Smooth muscle cell (in vitro differentiated cells): Measurements from ENCODE around the gene NAALADL1. TPM values are rescaled to one million over a fixed set of nuclear protein-coding genes. Genes with fewer than 3 reads are reported as not detected.

ENCODE experiments used
- DNase-seq: peaks from one replicate; lab custom pipeline; 2025; ENCODE audit not compliant: unreplicated experiment; lab: John Stamatoyannopoulos, UW
- H2AFZ ChIP-seq: fragments of 200-600 bp; sonication (generic); 2 replicates; pipeline ENCODE4 v1.6.0; 2016; ENCODE audit warnings: antibody characterized with exemption, low read depth, mild to moderate bottlenecking
- H3F3A ChIP-seq: fragments of 200-600 bp; sonication (generic); 2 replicates; pipeline ENCODE4 v1.6.0; 2017; ENCODE audit warnings: antibody characterized with exemption, low read depth
- H3K27ac ChIP-seq: fragments of 200-600 bp; sonication (generic); 2 replicates; pipeline ENCODE4 v1.5.1; 2016; ENCODE audit warnings: low read depth, mild to moderate bottlenecking
- H3K27me3 ChIP-seq: fragments of 200-600 bp; sonication (generic); 2 replicates; pipeline ENCODE4 v1.6.1; 2016; ENCODE audit warnings: low read depth, mild to moderate bottlenecking
- H3K36me3 ChIP-seq: fragments of 200-600 bp; sonication (generic); 2 replicates; pipeline ENCODE4 v1.5.1; 2016; ENCODE audit warnings: low read depth
- H3K4me1 ChIP-seq: fragments of 200-600 bp; sonication (generic); 2 replicates; pipeline ENCODE4 v1.5.1; 2016; ENCODE audit warnings: low read depth
- H3K4me2 ChIP-seq: fragments of 200-600 bp; sonication (generic); 2 replicates; pipeline ENCODE4 v1.6.0; 2016; ENCODE audit warnings: mild to moderate bottlenecking
- H3K4me3 ChIP-seq: fragments of 200-600 bp; sonication (generic); 2 replicates; pipeline ENCODE4 v1.5.1; 2016; ENCODE audit warnings: mild to moderate bottlenecking
- H3K79me2 ChIP-seq: fragments of 200-600 bp; sonication (generic); 2 replicates; pipeline ENCODE4 v1.6.0; 2016; ENCODE audit warnings: low read depth, mild to moderate bottlenecking
- H3K9ac ChIP-seq: fragments of 200-600 bp; sonication (generic); 2 replicates; pipeline ENCODE4 v1.6.0; 2016; ENCODE audit warnings: low read depth
- H3K9me3 ChIP-seq: fragments of 200-600 bp; sonication (generic); replicated peaks from 2 replicates; pipeline ENCODE4 v1.5.1; 2016; ENCODE audit warnings: low read depth
- H4K20me1 ChIP-seq: fragments of 200-600 bp; sonication (generic); 2 replicates; pipeline ENCODE4 v1.6.0; 2016; ENCODE audit warnings: low read depth
- CTCF ChIP-seq: fragments of 200-600 bp; sonication (generic); IDR thresholded peaks from 2 replicates; pipeline ENCODE4 v1.5.1; 2017; ENCODE audit warnings: borderline replicate concordance, mild to moderate bottlenecking, antibody characterized with exemption; ENCODE audit not compliant: insufficient read depth, poor library complexity, severe bottlenecking
- WGBS: methylation state at CpG from one replicate; pipeline ENCODE4 v1.1.7; 2016; ENCODE audit warnings: low lambda C conversion rate; 5-methylcytosine and 5-hydroxymethylcytosine counted together
- polyA plus RNA-seq: library from polyadenylated mRNA; unstranded; fragments of >200 nt; fragmentation: Nextera tagmentation; extraction: Ambion mirVana; gene quantifications from 2 replicates; pipeline ENCODE4 v1.2.1, GENCODE V29; 2016
- total RNA-seq: library from RNA; depleted of rRNA; stranded (reverse); fragments of >200 nt; gene quantifications from 2 replicates; pipeline ENCODE4 v1.2.3, GENCODE V29; 2014

Gene NAALADL1
- total and polyA plus RNA-seq, 2 experiments from 2014 or later: 1.0 to 7.0 TPM

GRCh38 chr11:65090628-65091027 is 32.3 kb upstream of the NAALADL1 start:
- no peak overlapping the region for H2AFZ ChIP-seq
- no peaks in the 10 kb centered on the region for H3K27me3 ChIP-seq
- no peak overlapping the region for H3K9ac ChIP-seq
- peaks cover under 1% of the 10 kb centered on the region for H3K79me2 ChIP-seq
- no peaks in the 10 kb centered on the region for H4K20me1 ChIP-seq
- no peak overlapping the region for H3K4me3 ChIP-seq
- H3K27ac ChIP-seq: no peak overlapping the region
- DNase-seq: no peak
- no peak for TF ChIP-seq CTCF
- no peaks in the 10 kb centered on the region for H3K36me3 ChIP-seq
- 96% methylated on average over 4 of the region's 4 CpGs for WGBS
- H3K4me1 ChIP-seq: no peaks in the 10 kb centered on the region
- H3F3A ChIP-seq: no peaks in the 10 kb centered on the region
- H3K4me2 ChIP-seq: no peak overlapping the region
- H3K9me3 ChIP-seq: no peaks in the 10 kb centered on the region

GRCh38 chr11:65089621-65090020 is 31.3 kb upstream of the NAALADL1 start:
- Histone ChIP-seq H3K4me2 (no peak overlapping the region), H3K9me3 (no peaks in the 10 kb centered on the region), H3K27me3 (no peaks in the 10 kb centered on the region), H4K20me1 (no peaks in the 10 kb centered on the region), H2AFZ (no peak overlapping the region), H3F3A (no peaks in the 10 kb centered on the region), H3K4me1 (peaks cover 3% of the 10 kb centered on the region), H3K79me2 (peaks cover 10% of the 10 kb centered on the region), H3K27ac (no peak overlapping the region), H3K36me3 (no peaks in the 10 kb centered on the region), H3K4me3 (no peak overlapping the region), H3K9ac (no peak overlapping the region)
- TF ChIP-seq CTCF: no peak
- DNase-seq: no peak
- WGBS: 97% methylated on average over 4 of the region's 4 CpGs

- Histone ChIP-seq H3K27me3 (no peaks in the 10 kb centered on the region), H4K20me1 (no peaks in the 10 kb centered on the region), H3K4me1 (peaks cover 7% of the 10 kb centered on the region), H3K4me3 (no peak overlapping the region), H3F3A (no peaks in the 10 kb centered on the region), H3K36me3 (no peaks in the 10 kb centered on the region), H3K27ac (no peak overlapping the region), H2AFZ (no peak overlapping the region), H3K9me3 (no peaks in the 10 kb centered on the region), H3K79me2 (peaks cover 20% of the 10 kb centered on the region), H3K9ac (no peak overlapping the region), H3K4me2 (no peak overlapping the region)
- 98% methylated on average over 15 of the region's 15 CpGs for WGBS
- no peak for TF ChIP-seq CTCF
- DNase-seq: no peak
These were observed 29.5 kb upstream of the NAALADL1 start for GRCh38 chr11:65087827-65088226.

- H3K27ac ChIP-seq: no peak overlapping the region
- WGBS: 97% methylated on average over 11 of the region's 11 CpGs
- TF ChIP-seq CTCF: no peak
- no peaks in the 10 kb centered on the region for H4K20me1 ChIP-seq
- H3K27me3 ChIP-seq: no peaks in the 10 kb centered on the region
- no peaks in the 10 kb centered on the region for H3K36me3 ChIP-seq
- no peak for DNase-seq
- no peaks in the 10 kb centered on the region for H3K9me3 ChIP-seq
- H3K4me3 ChIP-seq: no peak overlapping the region
- no peak overlapping the region for H2AFZ ChIP-seq
- peaks cover 25% of the 10 kb centered on the region for H3K79me2 ChIP-seq
- no peaks in the 10 kb centered on the region for H3F3A ChIP-seq
- H3K9ac ChIP-seq: no peak overlapping the region
- no peak overlapping the region for H3K4me2 ChIP-seq
- H3K4me1 ChIP-seq: peaks cover 11% of the 10 kb centered on the region
These were observed 28.9 kb upstream of the NAALADL1 start for GRCh38 chr11:65087216-65087615.
